Endodermal cell (in vitro differentiated cells): ENCODE measurements around the gene TBRG1. TPM values are rescaled to one million over a fixed set of nuclear protein-coding genes. Genes with fewer than 3 reads are reported as not detected.

Experiments used
- DNase-seq: peaks from one replicate; pipeline ENCODE4 v3.0.0-alpha.2; 2017
- H3K27ac ChIP-seq: 2 replicates; pipeline ENCODE4 v1.5.1; 2013; ENCODE audit warnings: mild to moderate bottlenecking, low read depth, low read length, moderate library complexity
- H3K27me3 ChIP-seq: 2 replicates; pipeline ENCODE4 v1.6.1; 2013; ENCODE audit warnings: mild to moderate bottlenecking, low read length, moderate library complexity; ENCODE audit not compliant: insufficient read depth, control insufficient read depth, poor library complexity, severe bottlenecking
- H3K36me3 ChIP-seq: 2 replicates; pipeline ENCODE4 v1.7.0; 2013; ENCODE audit warnings: mild to moderate bottlenecking, low read length, moderate library complexity; ENCODE audit not compliant: control insufficient read depth, insufficient read depth
- H3K4me1 ChIP-seq: one replicate; pipeline ENCODE4 v1.7.0; 2013; ENCODE audit warnings: low read length; ENCODE audit not compliant: control insufficient read depth, insufficient read depth
- H3K4me3 ChIP-seq: 2 replicates; pipeline ENCODE4 v1.5.1; 2013; ENCODE audit warnings: mild to moderate bottlenecking, low read length, moderate library complexity
- H3K9ac ChIP-seq: 2 replicates; pipeline ENCODE4 v1.6.1; 2013; ENCODE audit warnings: mild to moderate bottlenecking, low read length, moderate library complexity; ENCODE audit not compliant: poor library complexity, severe bottlenecking; ENCODE audit errors: extremely low read depth
- H3K9me3 ChIP-seq: 2 replicates; pipeline ENCODE4 v1.6.1; 2013; ENCODE audit warnings: mild to moderate bottlenecking, low read length, moderate library complexity; ENCODE audit not compliant: control insufficient read depth
- H3K27ac Mint-ChIP-seq: 2 replicates; pipeline ENCODE4 v1.8.0; 2020; ENCODE audit warnings: mixed read lengths
- H3K27me3 Mint-ChIP-seq: 2 replicates; pipeline ENCODE4 v1.8.0; 2021; ENCODE audit warnings: mild to moderate bottlenecking, mixed read lengths; ENCODE audit not compliant: insufficient read depth
- H3K36me3 Mint-ChIP-seq: 2 replicates; pipeline ENCODE4 v1.8.0; 2020; ENCODE audit warnings: low read depth, mixed read lengths
- H3K4me1 Mint-ChIP-seq: 2 replicates; pipeline ENCODE4 v1.8.0; 2020; ENCODE audit warnings: mixed read lengths
- H3K4me3 Mint-ChIP-seq: 2 replicates; pipeline ENCODE4 v1.8.0; 2020; ENCODE audit warnings: mild to moderate bottlenecking, moderate library complexity, mixed read lengths
- H3K9me3 Mint-ChIP-seq: 2 replicates; pipeline ENCODE4 v1.8.0; 2020; ENCODE audit warnings: mild to moderate bottlenecking, mixed read lengths
- CTCF ChIP-seq: fragments of 200-600 bp; sonication (generic); conservative IDR thresholded peaks from 2 replicates; pipeline ENCODE4 v1.5.0; 2021; ENCODE audit warnings: antibody characterized with exemption, mild to moderate bottlenecking
- WGBS, 2 experiments: methylation state at CpG; one replicate each; pipeline versions ENCODE4 v1.1.5 to v1.1.7; 2013; ENCODE audit warnings: missing lambda C conversion rate in 2 of 2, mixed read lengths in 1 of 2; ENCODE audit not compliant: insufficient coverage in 1 of 2, insufficient read length in 1 of 2; 5-methylcytosine and 5-hydroxymethylcytosine counted together
- total RNA-seq, 2 donors: library from RNA; stranded (reverse); fragmentation: NEBNext Ultra II Directional in 1 of 2; extraction: Animal tissue kit (Norgen Biotek cat#: 25700) in 1 of 2; gene quantifications; 2 replicates in 1 of 2; 3 replicates in 1 of 2; pipeline ENCODE4 v1.2.1, GENCODE V29; 2021

TBRG1 gene
- total RNA-seq, 2 donors from 2014 or later, result 30.9 to 31.3 TPM

- H3K36me3 ChIP-seq, result no peaks in the 10 kb centered on the region
- peaks cover 4% of the 10 kb centered on the region for H3K4me1 ChIP-seq
- peak; percentile 27 for TF ChIP-seq CTCF
- H3K4me3 Mint-ChIP-seq, result no peak overlapping the region
- no peak overlapping the region for H3K9ac ChIP-seq
- H3K27ac ChIP-seq, result no peak overlapping the region
- H3K27me3 ChIP-seq, result peaks cover 42% of the 10 kb centered on the region
- no peaks in the 10 kb centered on the region for H3K9me3 ChIP-seq
- no peak overlapping the region for H3K4me3 ChIP-seq
- 60 to 72% methylated on average over 3 of the region's 3 CpGs for WGBS, 2 experiments
- peaks cover 25% of the 10 kb centered on the region for H3K27me3 Mint-ChIP-seq
- H3K27ac Mint-ChIP-seq, result no peak overlapping the region
- no peaks in the 10 kb centered on the region for H3K36me3 Mint-ChIP-seq
- no peaks in the 10 kb centered on the region for H3K9me3 Mint-ChIP-seq
- H3K4me1 Mint-ChIP-seq, result peaks cover 10% of the 10 kb centered on the region
- no peak for DNase-seq
These were observed 48.1 kb downstream of the TBRG1 start for GRCh38 chr11:124670732-124671131.

GRCh38 chr11:124672536-124673215 lies 50.0 kb downstream of the TBRG1 start:
- H3K4me3 Mint-ChIP-seq, result peak overlapping the region; percentile 87
- H3K27ac ChIP-seq, result no peak overlapping the region
- no peaks in the 10 kb centered on the region for H3K9me3 ChIP-seq
- H3K27ac Mint-ChIP-seq, result no peak overlapping the region
- no peaks in the 10 kb centered on the region for H3K36me3 ChIP-seq
- H3K36me3 Mint-ChIP-seq, result no peaks in the 10 kb centered on the region
- no peak for DNase-seq
- peaks cover 10% of the 10 kb centered on the region for H3K4me1 Mint-ChIP-seq
- no peaks in the 10 kb centered on the region for H3K9me3 Mint-ChIP-seq
- H3K27me3 Mint-ChIP-seq, result peaks cover 22% of the 10 kb centered on the region
- no peak for TF ChIP-seq CTCF
- H3K27me3 ChIP-seq, result peaks cover 36% of the 10 kb centered on the region
- peaks cover 4% of the 10 kb centered on the region for H3K4me1 ChIP-seq
- peak overlapping the region; percentile 89 for H3K4me3 ChIP-seq
- peak overlapping the region; percentile 56 for H3K9ac ChIP-seq
- WGBS, 2 experiments, result 82 to 100% methylated on average over 3 to 6 of the region's 7 CpGs

GRCh38 chr11:124673333-124674167 lies 50.9 kb downstream of the TBRG1 start, which contains the start of the genes SIAE and SPA17:
Gene SIAE (minus strand): TSS chr11:124673739. CDS start chr11:124673708, 31 bp downstream.
Gene SPA17 (plus strand): TSS chr11:124673904. CDS start chr11:124675265, 1,361 bp downstream.
- peaks cover 4% of the 10 kb centered on the region for H3K4me1 ChIP-seq
- Mint-ChIP-seq H3K27me3 (peaks cover 22% of the 10 kb centered on the region), H3K4me3 (peak within 1 kb of the TSS; percentile 87), H3K4me1 (peaks cover 10% of the 10 kb centered on the region), H3K36me3 (no peaks in the 10 kb centered on the region), H3K27ac (peak within 1 kb of the TSS; percentile 93), H3K9me3 (no peaks in the 10 kb centered on the region)
- H3K4me3 ChIP-seq, result peak within 1 kb of the TSS; percentile 89
- H3K9me3 ChIP-seq, result no peaks in the 10 kb centered on the region
- peak; percentile 98 for DNase-seq
- no peaks in the 10 kb centered on the region for H3K36me3 ChIP-seq
- H3K27me3 ChIP-seq, result peaks cover 28% of the 10 kb centered on the region
- no peak for TF ChIP-seq CTCF
- peak within 1 kb of the TSS; percentile 82 for H3K27ac ChIP-seq
- 0 to 1% methylated on average over 36 to 58 of the region's 58 CpGs for WGBS, 2 experiments
- peak within 1 kb of the TSS; percentile 69 for H3K9ac ChIP-seq
